A204.1 (cell line): Measurements from ENCODE around the gene DSG2.
A peak's percentile ranks its signal among the peaks of the same experiment; 100 is the strongest.

ENCODE experiments used
- FAIRE-seq: peaks from 2 replicates; lab custom pipeline; 2012; peaks lifted over from hg19 to GRCh38; lab: Jason Lieb, UNC

DSG2 gene

GRCh38 chr18:31555971-31556747 lies 58.2 kb downstream of the DSG2 start:
- FAIRE-seq = peak; percentile 94

GRCh38 chr18:31557446-31557845 lies 59.5 kb downstream of the DSG2 start:
- FAIRE-seq = no peak

DNA sequence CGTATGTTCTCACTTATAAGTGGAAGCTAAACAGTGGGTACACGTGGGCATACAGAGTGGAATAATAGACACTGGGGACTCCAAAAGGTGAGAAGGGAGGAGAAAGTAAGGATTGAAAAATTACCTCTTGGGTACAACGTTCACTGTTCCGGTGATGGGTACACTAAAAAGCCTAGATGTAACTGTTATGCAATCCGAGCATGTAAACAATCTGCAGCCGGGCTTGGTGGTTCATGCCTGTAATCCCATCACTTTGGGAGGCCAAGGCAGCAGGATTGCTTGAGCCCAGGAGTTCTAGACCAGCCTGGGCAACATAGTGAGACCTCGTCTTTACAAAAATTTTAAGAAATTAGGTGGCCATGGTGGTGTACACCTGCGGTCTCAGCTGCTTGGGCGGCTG lies 60.6 kb downstream of the DSG2 start:
- no peak for FAIRE-seq

DNA sequence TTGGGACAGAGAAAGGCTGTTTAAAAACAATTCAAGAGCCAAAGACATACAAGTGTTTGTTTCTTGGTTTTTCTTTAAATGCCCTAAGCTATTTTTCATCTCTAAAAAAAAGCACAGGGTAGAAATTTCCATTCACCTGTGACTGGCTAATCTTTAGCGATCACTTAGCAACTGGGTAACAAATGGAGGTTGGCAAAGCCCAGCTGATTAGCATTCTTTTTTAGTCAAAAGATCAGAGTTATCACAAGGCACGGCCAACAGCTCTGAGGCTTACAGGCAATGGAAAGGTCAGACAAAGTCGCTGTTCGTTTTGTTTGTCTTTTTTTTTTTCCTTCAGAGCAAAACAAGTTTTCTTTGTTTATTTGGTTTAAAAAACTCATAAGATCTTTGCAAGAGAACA lies 64.7 kb downstream of the DSG2 start:
- FAIRE-seq = no peak

- no peak for FAIRE-seq
These were observed 65.8 kb downstream of the DSG2 start for GRCh38 chr18:31563778-31564177.

- FAIRE-seq = no peak
These were observed 67.4 kb downstream of the DSG2 start for GRCh38 chr18:31565345-31565744.

GRCh38 chr18:31565782-31566512 lies 68.0 kb downstream of the DSG2 start:
- FAIRE-seq = no peak

GRCh38 chr18:31566576-31567306 lies 68.8 kb downstream of the DSG2 start:
- no peak for FAIRE-seq

- no peak for FAIRE-seq
These were observed 74.4 kb downstream of the DSG2 start for GRCh38 chr18:31572368-31572767.

DNA sequence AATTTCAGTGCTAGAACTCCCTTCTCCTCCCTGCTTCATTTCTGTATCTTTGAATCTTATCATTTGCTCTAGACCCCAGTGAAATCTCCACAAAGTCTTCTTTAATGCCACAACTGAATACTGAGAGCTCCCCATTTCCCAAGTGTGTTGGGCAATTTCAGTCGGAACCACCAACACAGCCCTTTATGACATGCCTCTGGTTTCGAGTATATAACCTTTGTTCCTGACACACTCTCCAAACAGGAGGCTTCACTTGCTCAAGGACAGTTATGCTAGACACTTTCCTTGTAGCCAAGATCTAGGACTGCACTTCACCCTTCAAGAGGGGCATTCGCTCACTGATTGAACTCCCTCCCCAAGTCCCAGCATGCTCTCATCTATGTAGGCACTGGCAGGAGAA lies 75.1 kb downstream of the DSG2 start:
- no peak for FAIRE-seq

DNA sequence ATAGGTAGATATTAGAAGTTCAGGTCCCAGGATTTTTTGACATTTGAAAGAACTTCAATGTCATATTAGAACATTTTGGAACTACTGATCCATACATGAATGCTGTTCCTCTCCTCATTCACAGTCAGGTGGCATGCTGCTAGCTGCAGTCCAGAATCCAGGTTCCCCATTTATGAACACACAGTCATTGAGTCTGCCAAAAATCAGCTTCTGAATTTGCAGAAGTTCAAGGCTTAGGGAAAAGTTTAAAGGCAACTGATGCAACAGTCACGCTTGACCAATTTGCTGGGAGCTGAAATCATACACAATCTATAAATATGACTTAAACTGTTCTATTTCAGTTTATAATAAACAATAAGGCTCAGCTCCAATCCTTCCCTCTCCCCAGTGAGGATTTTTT lies 76.4 kb downstream of the DSG2 start:
- no peak for FAIRE-seq

DNA sequence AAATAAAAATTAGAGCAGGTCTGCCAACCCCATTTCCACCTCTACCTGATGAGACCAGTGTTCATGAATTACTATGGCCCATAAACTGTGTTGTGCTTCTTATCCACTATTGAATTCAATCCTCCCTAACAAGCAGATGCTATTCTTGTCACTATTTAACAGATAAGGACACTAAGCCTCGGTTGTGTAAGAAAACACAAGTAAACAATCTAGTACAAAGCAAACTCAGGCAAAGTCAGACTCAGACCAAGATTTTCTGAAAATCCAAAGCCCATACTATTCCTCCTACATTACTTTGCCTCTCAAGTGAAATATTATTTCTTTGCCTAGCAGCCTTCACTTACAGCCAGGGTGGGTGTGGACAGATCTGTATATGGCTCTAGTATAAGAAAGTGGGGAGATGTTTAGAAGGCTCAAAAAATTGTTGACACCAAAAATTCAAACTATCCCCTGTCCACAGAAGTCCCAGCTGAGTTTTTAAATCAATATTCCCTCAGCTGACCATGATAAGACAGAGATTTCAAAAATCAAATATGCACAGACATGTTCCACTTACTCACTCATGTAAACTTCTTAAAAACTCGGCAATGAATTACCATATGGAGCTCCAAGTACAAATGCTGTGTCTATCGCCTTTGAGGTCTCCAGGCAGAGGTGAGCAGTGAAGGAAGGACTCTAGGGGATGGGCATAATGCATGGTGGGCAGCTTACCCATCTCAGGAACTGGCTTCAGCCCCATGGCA lies 77.7 kb downstream of the DSG2 start:
- no peak for FAIRE-seq

GRCh38 chr18:31576670-31577069 lies 78.7 kb downstream of the DSG2 start:
- FAIRE-seq = no peak

- no peak for FAIRE-seq
These were observed 79.2 kb downstream of the DSG2 start for GRCh38 chr18:31577195-31577594.

DNA sequence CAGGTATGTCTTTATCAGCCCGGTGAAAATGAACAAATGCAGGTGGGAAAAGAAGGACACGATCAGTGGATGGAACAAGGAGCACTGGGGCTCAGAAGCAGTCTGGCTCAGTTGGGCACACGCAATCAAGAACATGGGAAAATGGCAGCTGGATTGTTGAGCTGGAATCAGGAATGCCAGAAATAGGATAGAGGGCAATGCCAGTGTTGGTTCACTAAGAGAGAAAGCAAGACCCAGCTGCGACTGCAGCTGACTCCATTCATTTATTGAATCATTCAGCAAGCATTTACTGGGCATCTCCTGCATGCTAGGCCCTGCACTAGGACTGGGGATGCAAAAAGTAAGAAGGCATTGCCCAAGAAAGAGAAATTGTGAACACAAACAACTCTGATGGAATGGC lies 80.1 kb downstream of the DSG2 start:
- no peak for FAIRE-seq

- no peak for FAIRE-seq
These were observed 81.4 kb downstream of the DSG2 start for GRCh38 chr18:31579375-31579774.

DNA sequence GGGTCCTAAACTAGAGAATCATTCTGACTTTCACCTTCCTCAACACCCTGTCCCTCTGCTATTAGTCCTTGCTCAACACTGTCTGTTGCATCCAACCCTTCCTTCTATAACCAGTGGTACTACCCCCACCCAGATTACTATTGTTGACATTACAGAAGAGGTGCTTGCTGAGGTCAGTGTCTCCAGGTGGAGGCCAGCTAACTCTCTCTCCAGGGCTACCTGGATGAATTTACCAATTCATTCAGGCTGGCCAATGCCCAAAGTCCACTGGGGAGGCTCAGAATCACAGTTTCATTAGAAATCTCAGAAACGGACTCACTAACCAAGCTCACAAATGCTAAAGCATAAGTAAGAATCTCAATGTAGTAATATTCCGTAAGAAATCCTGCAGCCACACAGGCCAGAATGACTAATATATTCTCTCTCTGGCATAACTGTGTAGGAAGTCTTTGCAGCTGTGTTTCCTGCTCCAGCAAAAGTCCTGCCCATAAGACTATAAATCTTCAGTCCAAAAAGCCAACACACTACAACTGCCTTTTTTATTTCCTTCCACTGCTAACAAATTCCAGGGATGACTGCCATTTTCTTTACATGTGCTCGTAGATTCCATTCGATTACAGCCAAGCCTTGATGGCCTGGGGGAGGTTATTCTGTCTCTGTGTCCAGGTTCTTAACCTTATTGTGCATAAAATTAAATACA lies 83.7 kb downstream of the DSG2 start:
- no peak for FAIRE-seq

- FAIRE-seq = no peak
These were observed 85.3 kb downstream of the DSG2 start for GRCh38 chr18:31583185-31583854.

DNA sequence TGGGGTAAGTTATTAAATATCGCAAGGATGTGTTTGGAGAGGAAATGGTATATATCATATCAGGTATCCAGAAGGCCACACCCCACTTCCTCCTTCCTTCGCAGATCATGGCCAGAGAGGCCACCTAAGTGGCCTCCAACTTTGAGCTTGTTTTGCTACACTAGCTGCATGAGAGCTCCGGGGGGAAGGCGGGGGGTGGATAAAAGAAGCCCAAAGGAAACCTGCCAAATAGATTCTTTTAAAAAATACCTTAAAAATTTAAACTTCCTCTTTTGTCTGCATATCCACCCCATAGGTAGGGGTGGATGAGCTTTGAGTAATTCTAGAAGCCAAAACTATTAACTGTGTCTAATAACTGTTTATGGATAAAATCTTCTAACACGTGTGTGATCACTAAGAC lies 88.0 kb downstream of the DSG2 start:
- FAIRE-seq = no peak

DNA sequence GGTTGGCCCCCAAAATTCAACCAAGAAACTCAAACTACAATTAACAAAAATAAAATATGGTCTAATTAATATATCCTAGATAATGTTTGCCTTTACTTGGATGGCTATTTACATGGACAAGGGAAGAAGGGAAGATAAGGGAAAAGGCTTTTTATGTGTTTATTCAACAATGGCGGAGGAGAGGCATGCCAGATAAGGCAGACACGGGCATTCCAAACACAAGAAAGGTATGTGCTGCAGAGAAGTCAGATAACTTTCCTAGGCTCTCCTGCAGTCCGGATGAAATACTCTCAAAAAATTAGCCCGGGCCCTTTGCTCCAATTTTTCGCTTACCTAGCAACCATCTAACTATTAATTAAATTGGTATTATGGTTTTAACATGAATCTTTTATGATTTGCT lies 88.6 kb downstream of the DSG2 start:
- FAIRE-seq = no peak

- no peak for FAIRE-seq
These were observed 89.6 kb downstream of the DSG2 start for GRCh38 chr18:31587529-31587928.
